Mesothelial cell of epicardium (in vitro differentiated cells): Measurements from ENCODE around the gene AURKAIP1. TPM values are rescaled to one million over a fixed set of nuclear protein-coding genes. Genes with fewer than 3 reads are reported as not detected.

Experiments used
- DNase-seq, 2 experiments: peaks; one replicate each; pipeline ENCODE4 v3.0.0; 2021; ENCODE audit warnings: low spot score in 2 of 2; ENCODE audit not compliant: unreplicated experiment in 2 of 2
- H3K27ac Mint-ChIP-seq: 2 replicates; pipeline ENCODE4 v1.8.0; 2021; ENCODE audit warnings: mixed read lengths
- H3K27me3 Mint-ChIP-seq: 2 replicates; pipeline ENCODE4 v1.8.0; 2021; ENCODE audit warnings: low read depth, mixed read lengths
- H3K36me3 Mint-ChIP-seq: 2 replicates; pipeline ENCODE4 v1.8.0; 2021; ENCODE audit warnings: mixed read lengths
- H3K4me1 Mint-ChIP-seq: 2 replicates; pipeline ENCODE4 v1.8.0; 2021; ENCODE audit warnings: mixed read lengths
- H3K4me3 Mint-ChIP-seq: 2 replicates; pipeline ENCODE4 v1.8.0; 2021; ENCODE audit warnings: mild to moderate bottlenecking, moderate library complexity, mixed read lengths
- H3K9me3 Mint-ChIP-seq: 2 replicates; pipeline ENCODE4 v1.8.0; 2021; ENCODE audit warnings: mixed read lengths
- microRNA-seq: library from miRNA; unstranded; fragments of <30 nt; microRNA quantifications from one replicate; pipeline ENCODE4 v1.2.0, GENCODE V29; 2021; ENCODE audit warnings: inconsistent platforms, mixed read lengths
- total RNA-seq: library from RNA; stranded (reverse); gene quantifications from 3 replicates; pipeline ENCODE4 v1.2.1, GENCODE V29; 2021
- TF ChIP-seq, protein P1 (sequence below): fragments of 200-600 bp; sonication (generic); IDR thresholded peaks from one replicate; pipeline ENCODE4 v1.5.0; 2021; ENCODE audit warnings: antibody characterized with exemption; ENCODE audit not compliant: unreplicated experiment

Gene AURKAIP1
- total RNA-seq, 1 donor from 2014 or later: 75.5 TPM

DNA sequence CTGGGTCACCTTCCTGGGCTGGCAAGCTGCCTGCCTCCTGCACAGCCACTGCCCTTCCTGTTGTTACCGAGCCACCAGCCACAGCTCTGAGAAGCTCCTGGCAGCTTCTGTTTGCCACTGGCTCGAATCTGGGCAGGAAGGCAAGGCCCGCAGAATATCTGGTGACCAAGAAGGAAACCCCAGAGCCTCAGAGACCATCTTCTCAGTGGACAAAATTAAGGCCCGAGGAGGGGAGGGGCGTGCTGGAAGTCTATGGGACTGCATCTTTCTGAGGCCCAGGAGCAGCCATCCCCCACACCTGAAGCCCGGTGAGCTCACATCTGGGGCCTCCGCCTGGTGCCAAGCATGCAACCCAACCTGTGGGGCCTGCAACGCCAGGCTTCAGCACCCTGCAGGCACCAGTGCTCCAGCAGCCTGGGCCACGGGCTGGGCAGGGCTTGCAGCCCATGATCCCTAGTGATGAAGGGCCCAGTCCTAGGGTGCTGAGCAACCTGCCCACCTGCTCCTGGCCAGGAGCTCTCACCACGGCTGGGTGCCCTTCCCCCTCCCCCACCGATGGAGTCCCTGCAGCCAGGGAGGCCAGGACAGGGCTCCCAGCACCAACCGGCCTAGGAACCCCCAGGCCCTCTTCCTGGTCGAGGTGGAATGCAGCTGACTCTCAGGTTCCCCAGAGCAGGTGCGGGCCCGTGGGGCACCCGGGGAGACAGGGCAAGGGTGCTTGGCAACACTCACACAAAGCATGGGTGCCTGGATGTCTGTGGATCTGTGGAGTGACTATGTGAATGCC is 49.5 kb downstream of the AURKAIP1 start:
- Mint-ChIP-seq H3K36me3 (no peaks in the 10 kb centered on the region), H3K4me3 (peak overlapping the region; percentile 63), H3K4me1 (peaks cover 15% of the 10 kb centered on the region), H3K27me3 (no peaks in the 10 kb centered on the region), H3K9me3 (no peaks in the 10 kb centered on the region), H3K27ac (peak overlapping the region; percentile 39)
- no peak for DNase-seq
- TF ChIP-seq, protein P1, sequence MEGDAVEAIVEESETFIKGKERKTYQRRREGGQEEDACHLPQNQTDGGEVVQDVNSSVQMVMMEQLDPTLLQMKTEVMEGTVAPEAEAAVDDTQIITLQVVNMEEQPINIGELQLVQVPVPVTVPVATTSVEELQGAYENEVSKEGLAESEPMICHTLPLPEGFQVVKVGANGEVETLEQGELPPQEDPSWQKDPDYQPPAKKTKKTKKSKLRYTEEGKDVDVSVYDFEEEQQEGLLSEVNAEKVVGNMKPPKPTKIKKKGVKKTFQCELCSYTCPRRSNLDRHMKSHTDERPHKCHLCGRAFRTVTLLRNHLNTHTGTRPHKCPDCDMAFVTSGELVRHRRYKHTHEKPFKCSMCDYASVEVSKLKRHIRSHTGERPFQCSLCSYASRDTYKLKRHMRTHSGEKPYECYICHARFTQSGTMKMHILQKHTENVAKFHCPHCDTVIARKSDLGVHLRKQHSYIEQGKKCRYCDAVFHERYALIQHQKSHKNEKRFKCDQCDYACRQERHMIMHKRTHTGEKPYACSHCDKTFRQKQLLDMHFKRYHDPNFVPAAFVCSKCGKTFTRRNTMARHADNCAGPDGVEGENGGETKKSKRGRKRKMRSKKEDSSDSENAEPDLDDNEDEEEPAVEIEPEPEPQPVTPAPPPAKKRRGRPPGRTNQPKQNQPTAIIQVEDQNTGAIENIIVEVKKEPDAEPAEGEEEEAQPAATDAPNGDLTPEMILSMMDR: no peak

DNA sequence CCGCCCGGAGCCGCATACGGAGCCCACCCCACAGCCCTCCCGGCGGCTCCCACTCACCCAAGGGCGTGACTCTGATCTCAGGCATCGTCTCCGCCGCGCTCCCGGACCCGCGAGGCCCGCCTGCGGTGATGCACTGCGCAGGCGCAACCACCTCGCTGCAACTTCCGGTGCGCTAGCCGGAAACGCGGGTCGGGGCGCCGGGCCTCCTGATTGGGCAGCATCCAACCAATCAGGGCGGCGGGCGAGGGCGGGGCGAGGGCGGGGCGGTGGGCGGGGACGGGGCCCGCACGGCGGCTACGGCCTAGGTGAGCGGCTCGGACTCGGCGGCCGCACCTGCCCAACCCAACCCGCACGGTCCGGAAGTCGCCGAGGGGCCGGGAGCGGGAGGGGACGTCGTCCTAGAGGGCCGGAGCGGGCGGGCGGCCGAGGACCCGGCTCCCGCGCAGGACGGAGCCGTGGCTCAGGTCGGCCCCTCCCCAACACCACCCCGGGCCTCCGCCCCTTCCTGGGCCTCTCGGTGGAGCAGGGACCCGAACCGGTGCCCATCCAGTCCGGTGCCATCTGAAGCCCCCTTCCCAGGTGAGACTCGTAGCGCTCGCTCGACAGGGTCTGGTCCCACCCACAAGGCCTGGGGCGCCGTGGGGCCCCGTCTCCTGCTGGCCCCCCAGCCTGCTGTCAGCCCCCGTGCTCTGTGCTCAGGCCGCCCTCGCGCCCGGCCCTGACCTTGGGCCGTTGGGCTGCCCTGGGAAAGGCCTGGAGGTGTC is 50.3 kb downstream of the AURKAIP1 start, which contains the start of the genes CPTP and INTS11:
Gene CPTP (plus strand): TSS at position 279 of the 764 bp plus-strand sequence. CDS start 2,109 bp downstream, outside the sequence.
Gene INTS11 (minus strand): TSS at position 137 of the 764 bp plus-strand sequence. CDS start 52 bp downstream, at position 85.
- H3K4me3 Mint-ChIP-seq: peak within 1 kb of the TSS; percentile 86
- H3K27ac Mint-ChIP-seq: peak within 1 kb of the TSS; percentile 95
- peak; percentile 96 for DNase-seq
- no peaks in the 10 kb centered on the region for H3K9me3 Mint-ChIP-seq
- H3K4me1 Mint-ChIP-seq: peaks cover 14% of the 10 kb centered on the region
- H3K27me3 Mint-ChIP-seq: no peaks in the 10 kb centered on the region
- TF ChIP-seq, protein P1: no peak
- no peaks in the 10 kb centered on the region for H3K36me3 Mint-ChIP-seq

DNA sequence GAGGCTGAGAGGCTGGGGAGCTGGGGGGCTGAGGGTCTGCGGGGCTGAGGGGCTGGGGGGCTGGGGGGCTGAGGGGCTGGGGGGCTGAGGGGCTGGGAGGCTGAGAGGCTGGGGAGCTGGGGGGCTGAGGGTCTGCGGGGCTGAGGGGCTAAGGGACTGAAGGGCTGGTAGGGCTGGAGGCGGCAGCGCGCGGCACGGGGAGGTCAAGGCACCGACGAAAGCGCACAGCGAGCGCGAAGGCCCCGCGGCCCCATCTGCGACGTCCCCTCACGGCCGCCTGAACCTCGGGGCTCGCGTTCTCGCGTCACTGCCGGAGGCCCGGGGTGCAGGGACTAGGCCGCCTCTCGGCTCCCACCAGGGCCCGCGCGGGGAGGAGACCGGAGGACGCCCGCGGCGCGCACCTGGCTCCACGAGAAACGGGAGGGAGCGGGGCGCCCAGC is 50.9 kb downstream of the AURKAIP1 start:
- Mint-ChIP-seq H3K27me3 (no peaks in the 10 kb centered on the region), H3K9me3 (no peaks in the 10 kb centered on the region), H3K36me3 (peaks cover 2% of the 10 kb centered on the region), H3K4me1 (peaks cover 14% of the 10 kb centered on the region), H3K27ac (no peak overlapping the region), H3K4me3 (peak overlapping the region; percentile 86)
- TF ChIP-seq, protein P1: no peak
- DNase-seq: no peak

Small RNA genes within 50 kb of the gene (microRNA-seq; reads per million reads assigned to microRNA genes)
- 1.2 reads per million for gene MIR6808

Other genes starting within 250 kb of the AURKAIP1 start
- gene TTLL10, start 201.3 kb downstream of the AURKAIP1 start, total RNA-seq: 0.32 to 0.47 TPM in 2 of 3 replicates, not detected in the other
- 0.51 to 1.2 TPM (median 0.93 TPM) in 3 replicates for gene TNFRSF18, start 168.6 kb downstream of the AURKAIP1 start, total RNA-seq
- 0.18 to 0.34 TPM (median 0.29 TPM) in 3 replicates for gene TNFRSF4, start 161.1 kb downstream of the AURKAIP1 start, total RNA-seq
- 103 to 110 TPM (median 108 TPM) in 3 replicates for gene SDF4, start 143.2 kb downstream of the AURKAIP1 start, total RNA-seq
- 32.1 to 34.1 TPM (median 33.4 TPM) in 3 replicates for gene B3GALT6, start 143.0 kb downstream of the AURKAIP1 start, total RNA-seq
- 10.2 to 12.2 TPM (median 10.4 TPM) in 3 replicates for gene C1QTNF12, start 128.5 kb downstream of the AURKAIP1 start, total RNA-seq
- gene UBE2J2, start 101.4 kb downstream of the AURKAIP1 start, total RNA-seq: 67.3 to 76.6 TPM (median 75.7 TPM) in 3 replicates
- 16.0 to 17.5 TPM (median 16.8 TPM) in 3 replicates for gene SCNN1D, start 94.8 kb downstream of the AURKAIP1 start, total RNA-seq
- gene ACAP3, start 67.3 kb downstream of the AURKAIP1 start, total RNA-seq: 85.5 to 97.3 TPM (median 91.0 TPM) in 3 replicates
- 12.7 to 14.5 TPM (median 14.2 TPM) in 3 replicates for gene PUSL1, start 66.6 kb downstream of the AURKAIP1 start, total RNA-seq
- gene INTS11, start 50.5 kb downstream of the AURKAIP1 start, total RNA-seq: 163 to 165 TPM (median 165 TPM) in 3 replicates
- 17.8 to 19.3 TPM (median 18.5 TPM) in 3 replicates for gene CPTP, start 50.4 kb downstream of the AURKAIP1 start, total RNA-seq
- 0.98 to 1.0 TPM (median 1.00 TPM) in 3 replicates for gene TAS1R3, start 43.9 kb downstream of the AURKAIP1 start, total RNA-seq
- gene DVL1, start 25.8 kb downstream of the AURKAIP1 start, total RNA-seq: 54.5 to 58.5 TPM (median 54.7 TPM) in 3 replicates
- 157 to 163 TPM (median 161 TPM) in 3 replicates for gene MXRA8, start 16.7 kb downstream of the AURKAIP1 start, total RNA-seq
- 396 to 423 TPM (median 405 TPM) in 3 replicates for gene CCNL2, start 24.1 kb upstream of the AURKAIP1 start, total RNA-seq
- 87.9 to 98.2 TPM (median 94.7 TPM) in 3 replicates for gene MRPL20, start 32.1 kb upstream of the AURKAIP1 start, total RNA-seq
- gene ANKRD65, start 46.1 kb upstream of the AURKAIP1 start, total RNA-seq: 10.9 to 12.3 TPM (median 11.3 TPM) in 3 replicates
- 57.0 to 59.1 TPM (median 57.7 TPM) in 3 replicates for gene VWA1, start 60.5 kb upstream of the AURKAIP1 start, total RNA-seq
- 2.2 to 3.9 TPM (median 2.9 TPM) in 3 replicates for gene ATAD3C, start 74.5 kb upstream of the AURKAIP1 start, total RNA-seq
- 38.5 to 43.6 TPM (median 39.2 TPM) in 3 replicates for gene ATAD3B, start 96.6 kb upstream of the AURKAIP1 start, total RNA-seq
- gene ATAD3A, start 137.0 kb upstream of the AURKAIP1 start, total RNA-seq: 31.8 to 35.4 TPM (median 35.3 TPM) in 3 replicates
- 16.7 to 18.3 TPM (median 17.3 TPM) in 3 replicates for gene TMEM240, start 165.4 kb upstream of the AURKAIP1 start, total RNA-seq
- 97.2 to 98.8 TPM (median 97.4 TPM) in 3 replicates for gene SSU72, start 199.7 kb upstream of the AURKAIP1 start, total RNA-seq
- 5.4 to 6.2 TPM (median 5.4 TPM) in 3 replicates for gene FNDC10, start 224.9 kb upstream of the AURKAIP1 start, total RNA-seq
- 110 to 117 TPM (median 112 TPM) in 3 replicates for gene MIB2, start 240.3 kb upstream of the AURKAIP1 start, total RNA-seq